Measurements from ENCODE around the gene CDYL2.
"Not testable (repeated sequence)": the region's sequence is repeated elsewhere in the genome, so short reads cannot be mapped to it uniquely, and the experiment has no call there.

The CDYL2 gene

GRCh38 chr16:80824623-80825364 lies 20.4 kb upstream of the CDYL2 start:
- TF ChIP-seq FOXP2 (optimal IDR thresholded peaks at IDR 0.05; ENCODE audit: control extremely low read depth, extremely low read length, insufficient read depth), result no peak
- TF ChIP-seq EZH2 (IDR thresholded peaks at IDR 0.05), result no peak
- TF ChIP-seq POLR2AphosphoS5 (IDR thresholded peaks at IDR 0.05; ENCODE audit: borderline replicate concordance, low read depth, low read length), result no peak
- Histone ChIP-seq H3K27ac (no peak overlapping the region), H3K4me3 (no peak overlapping the region), H3K9ac (ENCODE audit: insufficient read length) (no peak overlapping the region), H3K9me3 (ENCODE audit: low read depth, low read length) (no peaks in the 10 kb centered on the region), H3K36me3 (ENCODE audit: insufficient read depth, low read length) (no peaks in the 10 kb centered on the region)
- DNase-seq (ENCODE audit: low read depth, low spot score), result no peak

GRCh38 chr16:80819988-80820387 lies 15.6 kb upstream of the CDYL2 start:
- no peak for TF ChIP-seq EZH2 (IDR thresholded peaks at IDR 0.05)
- no peak for TF ChIP-seq FOXP2 (optimal IDR thresholded peaks at IDR 0.05; ENCODE audit: control extremely low read depth, extremely low read length, insufficient read depth)
- TF ChIP-seq POLR2AphosphoS5 (IDR thresholded peaks at IDR 0.05; ENCODE audit: borderline replicate concordance, low read depth, low read length), result no peak
- Histone ChIP-seq H3K9ac (ENCODE audit: insufficient read length) (no peak overlapping the region), H3K9me3 (ENCODE audit: low read depth, low read length) (no peaks in the 10 kb centered on the region), H3K27ac (no peak overlapping the region), H3K4me3 (no peak overlapping the region), H3K36me3 (ENCODE audit: insufficient read depth, low read length) (no peaks in the 10 kb centered on the region)
- no peak for DNase-seq (ENCODE audit: low read depth, low spot score)

- no peaks in the 10 kb centered on the region for H3K36me3 ChIP-seq (ENCODE audit: insufficient read depth, low read length)
- no peak overlapping the region for H3K4me3 ChIP-seq
- no peaks in the 10 kb centered on the region for H3K9me3 ChIP-seq (ENCODE audit: low read depth, low read length)
- H3K9ac ChIP-seq (ENCODE audit: insufficient read length), result no peak overlapping the region
- TF ChIP-seq FOXP2 (optimal IDR thresholded peaks at IDR 0.05; ENCODE audit: control extremely low read depth, extremely low read length, insufficient read depth), result no peak
- no peak for TF ChIP-seq EZH2 (IDR thresholded peaks at IDR 0.05)
- no peak for TF ChIP-seq POLR2AphosphoS5 (IDR thresholded peaks at IDR 0.05; ENCODE audit: borderline replicate concordance, low read depth, low read length)
- no peak overlapping the region for H3K27ac ChIP-seq
- DNase-seq (ENCODE audit: low read depth, low spot score), result no peak
Observed at GRCh38 chr16:80816356-80816755, 12.0 kb upstream of the CDYL2 start.

- not testable (repeated sequence) for H3K36me3 ChIP-seq (ENCODE audit: insufficient read depth, low read length); H3K4me3 ChIP-seq; DNase-seq (ENCODE audit: low read depth, low spot score); H3K27ac ChIP-seq; H3K9me3 ChIP-seq (ENCODE audit: low read depth, low read length); H3K9ac ChIP-seq (ENCODE audit: insufficient read length)
Observed at GRCh38 chr16:80815278-80815677, 10.9 kb upstream of the CDYL2 start.

GRCh38 chr16:80812593-80812992 lies 8.2 kb upstream of the CDYL2 start:
- Histone ChIP-seq H3K4me3 (no peak overlapping the region), H3K9me3 (ENCODE audit: low read depth, low read length) (no peaks in the 10 kb centered on the region), H3K27ac (no peak overlapping the region), H3K36me3 (ENCODE audit: insufficient read depth, low read length) (no peaks in the 10 kb centered on the region), H3K9ac (ENCODE audit: insufficient read length) (no peak overlapping the region)
- no peak for DNase-seq (ENCODE audit: low read depth, low spot score)
- TF ChIP-seq EZH2 (IDR thresholded peaks at IDR 0.05) (no peak), POLR2AphosphoS5 (IDR thresholded peaks at IDR 0.05; ENCODE audit: borderline replicate concordance, low read depth, low read length) (no peak), FOXP2 (optimal IDR thresholded peaks at IDR 0.05; ENCODE audit: control extremely low read depth, extremely low read length, insufficient read depth) (no peak)

- H3K36me3 ChIP-seq (ENCODE audit: insufficient read depth, low read length), result no peaks in the 10 kb centered on the region
- no peak for TF ChIP-seq FOXP2 (optimal IDR thresholded peaks at IDR 0.05; ENCODE audit: control extremely low read depth, extremely low read length, insufficient read depth)
- no peak for DNase-seq (ENCODE audit: low read depth, low spot score)
- no peaks in the 10 kb centered on the region for H3K9me3 ChIP-seq (ENCODE audit: low read depth, low read length)
- H3K9ac ChIP-seq (ENCODE audit: insufficient read length), result no peak overlapping the region
- no peak overlapping the region for H3K4me3 ChIP-seq
- H3K27ac ChIP-seq, result no peak overlapping the region
Observed at GRCh38 chr16:80809366-80809765, 5.0 kb upstream of the CDYL2 start.

GRCh38 chr16:80807906-80808305 lies 3.5 kb upstream of the CDYL2 start:
- Histone ChIP-seq H3K27ac (no peak overlapping the region), H3K9me3 (ENCODE audit: low read depth, low read length) (no peaks in the 10 kb centered on the region), H3K9ac (ENCODE audit: insufficient read length) (no peak overlapping the region), H3K36me3 (ENCODE audit: insufficient read depth, low read length) (no peaks in the 10 kb centered on the region), H3K4me3 (no peak overlapping the region)
- TF ChIP-seq EZH2 (IDR thresholded peaks at IDR 0.05), result no peak
- TF ChIP-seq POLR2AphosphoS5 (IDR thresholded peaks at IDR 0.05; ENCODE audit: borderline replicate concordance, low read depth, low read length), result no peak
- TF ChIP-seq FOXP2 (optimal IDR thresholded peaks at IDR 0.05; ENCODE audit: control extremely low read depth, extremely low read length, insufficient read depth), result no peak
- no peak for DNase-seq (ENCODE audit: low read depth, low spot score)

- no peak overlapping the region for H3K9ac ChIP-seq (ENCODE audit: insufficient read length)
- DNase-seq (ENCODE audit: low read depth, low spot score), result no peak
Observed at GRCh38 chr16:80806927-80807340, 2.5 kb upstream of the CDYL2 start.

GRCh38 chr16:80806289-80806688 lies 1.9 kb upstream of the CDYL2 start:
- no peak for DNase-seq (ENCODE audit: low read depth, low spot score)
- H3K9ac ChIP-seq (ENCODE audit: insufficient read length), result no peak overlapping the region
- H3K27ac ChIP-seq, result no peak overlapping the region
- no peaks in the 10 kb centered on the region for H3K9me3 ChIP-seq (ENCODE audit: low read depth, low read length)
- H3K36me3 ChIP-seq (ENCODE audit: insufficient read depth, low read length), result no peaks in the 10 kb centered on the region
- no peak overlapping the region for H3K4me3 ChIP-seq
- TF ChIP-seq POLR2AphosphoS5 (IDR thresholded peaks at IDR 0.05; ENCODE audit: borderline replicate concordance, low read depth, low read length) (no peak), FOXP2 (optimal IDR thresholded peaks at IDR 0.05; ENCODE audit: control extremely low read depth, extremely low read length, insufficient read depth) (no peak), EZH2 (IDR thresholded peaks at IDR 0.05) (no peak)

More at GRCh38 chr16:80806927-80807340, 2.5 kb upstream of the CDYL2 start:
- no peak overlapping the region for H3K27ac ChIP-seq
- no peaks in the 10 kb centered on the region for H3K9me3 ChIP-seq (ENCODE audit: low read depth, low read length)
- H3K4me3 ChIP-seq, result no peak overlapping the region
- TF ChIP-seq POLR2AphosphoS5 (IDR thresholded peaks at IDR 0.05; ENCODE audit: borderline replicate concordance, low read depth, low read length), result no peak
- no peak for TF ChIP-seq EZH2 (IDR thresholded peaks at IDR 0.05)
- no peak for TF ChIP-seq FOXP2 (optimal IDR thresholded peaks at IDR 0.05; ENCODE audit: control extremely low read depth, extremely low read length, insufficient read depth)
- H3K36me3 ChIP-seq (ENCODE audit: insufficient read depth, low read length), result no peaks in the 10 kb centered on the region
